ENCODE data around the gene OR9A2. TPM values are rescaled to one million over a fixed set of nuclear protein-coding genes. Genes with fewer than 3 reads are reported as not detected.

The OR9A2 gene
- total RNA-seq, result under 1 TPM in 2 of 4 donors, not detected in 2; 0.44 to 0.78 TPM

- no peaks in the 10 kb centered on the region for H3K36me3 ChIP-seq
- no peak within 1 kb of the TSS for H3K4me3 ChIP-seq
- no peaks in the 10 kb centered on the region for H3K4me1 ChIP-seq
- H3K9me3 ChIP-seq, result no peaks in the 10 kb centered on the region
- TF ChIP-seq EP300 (IDR thresholded peaks at IDR 0.05) (no peak), CTCF (IDR thresholded peaks at IDR 0.05) (no peak), POLR2A (IDR thresholded peaks at IDR 0.05) (no peak)
- H3K27ac ChIP-seq, result no peak within 1 kb of the TSS
- 86 to 100% methylated on average over 1 of the region's 1 CpG for WGBS, 2 donors
- DNase-seq (ENCODE audit: low spot score in 2 of 2), result no peak
- H3K27me3 ChIP-seq, result no peaks in the 10 kb centered on the region
These were observed at the start of gene OR9A2 for GRCh38 chr7:143027032-143027431. Gene OR9A2, minus strand, starts transcription at chr7:143027132. Its CDS starts 0 bp downstream, at chr7:143027132.

GRCh38 chr7:143074141-143074540, 47.2 kb upstream of the OR9A2 start:
- Histone ChIP-seq H3K4me1 (no peaks in the 10 kb centered on the region), H3K36me3 (no peaks in the 10 kb centered on the region), H3K27me3 (no peaks in the 10 kb centered on the region), H3K9me3 (peaks cover 0 to 17% (median 0%) of the 10 kb centered on the region in 4 donors), H3K4me3 (no peak overlapping the region), H3K27ac (no peak overlapping the region)
- no peak for DNase-seq (ENCODE audit: low spot score in 2 of 2)
- TF ChIP-seq POLR2A (IDR thresholded peaks at IDR 0.05) (no peak), CTCF (IDR thresholded peaks at IDR 0.05) (no peak), EP300 (IDR thresholded peaks at IDR 0.05) (no peak)

GRCh38 chr7:143073556-143073955, 46.6 kb upstream of the OR9A2 start:
- WGBS, 2 donors, result 74 to 78% methylated on average over 3 of the region's 3 CpGs
- no peak overlapping the region for H3K27ac ChIP-seq
- H3K4me1 ChIP-seq, result no peaks in the 10 kb centered on the region
- no peak for DNase-seq (ENCODE audit: low spot score in 2 of 2)
- TF ChIP-seq POLR2A (IDR thresholded peaks at IDR 0.05) (no peak), EP300 (IDR thresholded peaks at IDR 0.05) (no peak), CTCF (IDR thresholded peaks at IDR 0.05) (no peak)
- no peak overlapping the region for H3K4me3 ChIP-seq
- peaks cover 0 to 12% (median 0%) of the 10 kb centered on the region in 4 donors for H3K9me3 ChIP-seq
- H3K36me3 ChIP-seq, result no peaks in the 10 kb centered on the region
- H3K27me3 ChIP-seq, result no peaks in the 10 kb centered on the region

- TF ChIP-seq EP300 (IDR thresholded peaks at IDR 0.05), result no peak
- no peak for TF ChIP-seq CTCF (IDR thresholded peaks at IDR 0.05)
- TF ChIP-seq POLR2A (IDR thresholded peaks at IDR 0.05), result no peak
- no peak overlapping the region for H3K27ac ChIP-seq
- H3K9me3 ChIP-seq, result no peaks in the 10 kb centered on the region
- no peak for DNase-seq (ENCODE audit: low spot score in 2 of 2)
- no peaks in the 10 kb centered on the region for H3K4me1 ChIP-seq
- H3K4me3 ChIP-seq, result no peak overlapping the region
- no peaks in the 10 kb centered on the region for H3K36me3 ChIP-seq
- no peaks in the 10 kb centered on the region for H3K27me3 ChIP-seq
- 52 to 57% methylated on average over 6 of the region's 6 CpGs for WGBS, 2 donors
These were observed 43.1 kb upstream of the OR9A2 start for GRCh38 chr7:143069912-143070500.

GRCh38 chr7:143068446-143068845, 41.5 kb upstream of the OR9A2 start:
- Histone ChIP-seq H3K27ac (no peak overlapping the region), H3K4me3 (no peak overlapping the region), H3K36me3 (no peaks in the 10 kb centered on the region), H3K4me1 (no peaks in the 10 kb centered on the region), H3K27me3 (no peaks in the 10 kb centered on the region), H3K9me3 (no peaks in the 10 kb centered on the region)
- DNase-seq (ENCODE audit: low spot score in 2 of 2), result no peak
- WGBS, 2 donors, result 70 to 74% methylated on average over 2 of the region's 2 CpGs
- TF ChIP-seq CTCF (IDR thresholded peaks at IDR 0.05), result no peak
